ENCODE data around the gene PRKAR1A. TPM values are rescaled to one million over a fixed set of nuclear protein-coding genes. Genes with fewer than 3 reads are reported as not detected.
A peak's percentile ranks its signal among the peaks of the same experiment; 100 is the strongest.

The PRKAR1A gene
- total and polyA plus RNA-seq, 4 donors, result 55.6 to 118 (median 104) TPM

DNA sequence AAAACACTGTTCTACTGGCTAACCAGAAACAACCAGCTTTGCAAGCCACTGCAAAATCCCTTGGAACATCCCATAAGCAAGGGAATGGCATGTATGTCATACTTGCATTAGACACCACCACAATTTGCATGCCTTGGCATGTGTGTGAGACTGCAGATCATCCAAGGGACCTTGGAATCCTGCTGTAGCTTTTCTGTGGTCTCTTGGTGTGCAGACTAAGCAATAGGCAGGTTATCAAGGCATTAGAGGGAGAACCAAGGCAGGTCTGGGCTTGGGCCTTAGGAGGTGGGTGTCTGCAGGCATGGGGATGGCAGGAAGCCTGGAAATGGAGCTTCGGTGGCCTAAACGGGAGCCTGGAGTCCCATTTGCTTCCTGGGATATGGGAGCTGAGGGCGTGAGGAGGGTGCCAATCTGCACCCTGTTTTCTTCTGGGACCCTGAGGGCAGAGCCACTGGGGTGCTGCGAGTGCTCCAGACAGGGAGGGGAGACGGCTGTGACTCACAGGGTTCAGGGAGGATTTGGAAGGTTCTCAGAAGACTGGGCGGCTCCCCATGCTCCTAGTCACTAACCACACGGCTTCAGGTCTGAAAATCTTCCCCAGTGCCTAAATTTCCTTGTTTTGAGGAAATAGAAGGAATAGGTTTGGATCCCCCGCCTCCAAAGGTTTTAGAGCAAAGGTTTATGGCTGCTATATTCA, 52.3 kb downstream of the PRKAR1A start:
- no peaks in the 10 kb centered on the region for H3K27me3 ChIP-seq (ENCODE audit: control insufficient read depth in 4 of 4, insufficient read depth in 4 of 4, low read length in 3 of 4)
- H3K9me3 ChIP-seq (ENCODE audit: control insufficient read depth in 4 of 4, low read length in 3 of 4), result no peaks in the 10 kb centered on the region
- no peak for DNase-seq (ENCODE audit: low spot score)
- no peak overlapping the region for H3K4me3 ChIP-seq (ENCODE audit: low read depth in 1 of 3, low read length in 3 of 3)
- peaks cover 0 to 2% (median under 1%) of the 10 kb centered on the region in 4 donors for H3K36me3 ChIP-seq (ENCODE audit: control insufficient read depth in 4 of 4, insufficient read depth in 3 of 4, low read depth in 1 of 4, low read length in 3 of 4)
- no peak overlapping the region for H3K27ac ChIP-seq (ENCODE audit: low read depth in 1 of 2, low read length in 2 of 2)
- WGBS, result 94% methylated on average over 8 of the region's 8 CpGs
- peaks cover 2 to 21% (median 14%) of the 10 kb centered on the region in 4 donors for H3K4me1 ChIP-seq (ENCODE audit: control insufficient read depth in 4 of 4, insufficient read depth in 4 of 4, low read length in 3 of 4)
- no peak for TF ChIP-seq NR2F2 (IDR thresholded peaks at IDR 0.05)
- TF ChIP-seq TAF1 (conservative IDR thresholded peaks at IDR 0.05), result no peak
- TF ChIP-seq FOXA1 (IDR thresholded peaks at IDR 0.05), result no peak
- no peak for TF ChIP-seq FOXA2 (IDR thresholded peaks at IDR 0.05)
- no peak for TF ChIP-seq GABPA (IDR thresholded peaks at IDR 0.05 in 1 of 2, conservative IDR thresholded peaks at IDR 0.05 in 1 of 2)
- TF ChIP-seq SP1 (IDR thresholded peaks at IDR 0.05), result no peak
- no peak overlapping the region for H3K9ac ChIP-seq (ENCODE audit: low read depth in 1 of 2, low read length in 2 of 2)

GRCh38 chr17:68565661-68566441, 53.6 kb downstream of the PRKAR1A start:
- Histone ChIP-seq H3K4me1 (ENCODE audit: control insufficient read depth in 4 of 4, insufficient read depth in 4 of 4, low read length in 3 of 4) (peaks cover 2 to 29% (median 16%) of the 10 kb centered on the region in 4 donors), H3K4me3 (ENCODE audit: low read depth in 1 of 3, low read length in 3 of 3) (no peak overlapping the region), H3K27me3 (ENCODE audit: control insufficient read depth in 4 of 4, insufficient read depth in 4 of 4, low read length in 3 of 4) (no peaks in the 10 kb centered on the region), H3K36me3 (ENCODE audit: control insufficient read depth in 4 of 4, insufficient read depth in 3 of 4, low read depth in 1 of 4, low read length in 3 of 4) (peaks cover 0 to 2% (median under 1%) of the 10 kb centered on the region in 4 donors), H3K9ac (ENCODE audit: low read depth in 1 of 2, low read length in 2 of 2) (no peak overlapping the region), H3K9me3 (ENCODE audit: control insufficient read depth in 4 of 4, low read length in 3 of 4) (no peaks in the 10 kb centered on the region), H3K27ac (ENCODE audit: low read depth in 1 of 2, low read length in 2 of 2) (peak overlapping the region in 1 of 2 donors; percentile 7)
- WGBS, result 87% methylated on average over 3 of the region's 3 CpGs
- TF ChIP-seq, protein P1, sequence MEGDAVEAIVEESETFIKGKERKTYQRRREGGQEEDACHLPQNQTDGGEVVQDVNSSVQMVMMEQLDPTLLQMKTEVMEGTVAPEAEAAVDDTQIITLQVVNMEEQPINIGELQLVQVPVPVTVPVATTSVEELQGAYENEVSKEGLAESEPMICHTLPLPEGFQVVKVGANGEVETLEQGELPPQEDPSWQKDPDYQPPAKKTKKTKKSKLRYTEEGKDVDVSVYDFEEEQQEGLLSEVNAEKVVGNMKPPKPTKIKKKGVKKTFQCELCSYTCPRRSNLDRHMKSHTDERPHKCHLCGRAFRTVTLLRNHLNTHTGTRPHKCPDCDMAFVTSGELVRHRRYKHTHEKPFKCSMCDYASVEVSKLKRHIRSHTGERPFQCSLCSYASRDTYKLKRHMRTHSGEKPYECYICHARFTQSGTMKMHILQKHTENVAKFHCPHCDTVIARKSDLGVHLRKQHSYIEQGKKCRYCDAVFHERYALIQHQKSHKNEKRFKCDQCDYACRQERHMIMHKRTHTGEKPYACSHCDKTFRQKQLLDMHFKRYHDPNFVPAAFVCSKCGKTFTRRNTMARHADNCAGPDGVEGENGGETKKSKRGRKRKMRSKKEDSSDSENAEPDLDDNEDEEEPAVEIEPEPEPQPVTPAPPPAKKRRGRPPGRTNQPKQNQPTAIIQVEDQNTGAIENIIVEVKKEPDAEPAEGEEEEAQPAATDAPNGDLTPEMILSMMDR (IDR thresholded peaks at IDR 0.05; ENCODE audit: low read depth, low read length, missing input control), result no peak
- TF ChIP-seq FOXA1 (IDR thresholded peaks at IDR 0.05) (no peak), TAF1 (conservative IDR thresholded peaks at IDR 0.05) (no peak), GABPA (IDR thresholded peaks at IDR 0.05 in 1 of 2, conservative IDR thresholded peaks at IDR 0.05 in 1 of 2) (no peak)
- TF ChIP-seq, protein P2, sequence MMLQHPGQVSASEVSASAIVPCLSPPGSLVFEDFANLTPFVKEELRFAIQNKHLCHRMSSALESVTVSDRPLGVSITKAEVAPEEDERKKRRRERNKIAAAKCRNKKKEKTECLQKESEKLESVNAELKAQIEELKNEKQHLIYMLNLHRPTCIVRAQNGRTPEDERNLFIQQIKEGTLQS (IDR thresholded peaks at IDR 0.05), result no peak
- DNase-seq (ENCODE audit: low spot score), result no peak

DNA sequence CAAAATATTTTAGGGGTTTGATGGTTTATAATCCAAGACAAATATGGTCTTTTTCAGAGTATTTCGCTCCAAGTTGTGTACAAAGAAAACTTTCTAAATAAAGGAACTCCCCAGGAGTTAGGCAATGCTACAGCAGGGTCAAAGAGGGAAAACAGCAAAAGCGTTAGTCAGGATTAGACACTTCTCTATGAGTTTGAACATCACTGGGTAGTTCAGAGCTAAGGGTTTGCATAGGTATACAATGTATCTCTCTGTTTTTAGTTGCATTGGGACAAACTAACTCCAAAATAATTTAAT, 54.2 kb downstream of the PRKAR1A start:
- TF ChIP-seq JUND (IDR thresholded peaks at IDR 0.05) (no peak), RXRA (IDR thresholded peaks at IDR 0.05) (no peak), HNF4A (conservative IDR thresholded peaks at IDR 0.05) (no peak), EGR1 (IDR thresholded peaks at IDR 0.05; ENCODE audit: low read depth in 2 of 2) (no peak), TAF1 (conservative IDR thresholded peaks at IDR 0.05) (no peak), GABPA (IDR thresholded peaks at IDR 0.05 in 1 of 2, conservative IDR thresholded peaks at IDR 0.05 in 1 of 2) (no peak), HNF4G (IDR thresholded peaks at IDR 0.05) (no peak), RAD21 (IDR thresholded peaks at IDR 0.05) (no peak), YY1 (IDR thresholded peaks at IDR 0.05) (no peak)
- TF ChIP-seq, protein P1 (IDR thresholded peaks at IDR 0.05; ENCODE audit: low read depth, low read length, missing input control), result no peak
- H3K36me3 ChIP-seq (ENCODE audit: control insufficient read depth in 4 of 4, insufficient read depth in 3 of 4, low read depth in 1 of 4, low read length in 3 of 4), result peaks cover 0 to 2% (median under 1%) of the 10 kb centered on the region in 4 donors
- peak overlapping the region; percentile 53 to 72 for H3K27ac ChIP-seq (ENCODE audit: low read depth in 1 of 2, low read length in 2 of 2)
- peaks cover 2 to 29% (median 16%) of the 10 kb centered on the region in 4 donors for H3K4me1 ChIP-seq (ENCODE audit: control insufficient read depth in 4 of 4, insufficient read depth in 4 of 4, low read length in 3 of 4)
- H3K9me3 ChIP-seq (ENCODE audit: control insufficient read depth in 4 of 4, low read length in 3 of 4), result no peaks in the 10 kb centered on the region
- DNase-seq (ENCODE audit: low spot score), result no peak
- H3K9ac ChIP-seq (ENCODE audit: low read depth in 1 of 2, low read length in 2 of 2), result no peak overlapping the region
- no peaks in the 10 kb centered on the region for H3K27me3 ChIP-seq (ENCODE audit: control insufficient read depth in 4 of 4, insufficient read depth in 4 of 4, low read length in 3 of 4)
- no peak overlapping the region for H3K4me3 ChIP-seq (ENCODE audit: low read depth in 1 of 3, low read length in 3 of 3)
- 21% methylated on average over 2 of the region's 2 CpGs for WGBS
